Epithelial cell of esophagus (primary cell): ENCODE results near the gene SORL1.

Experiments
- DNase-seq: peaks from one replicate; pipeline ENCODE4 v3.0.0; 2010; ENCODE audit warnings: low read depth
- H3K4me3 ChIP-seq: 2 replicates; pipeline ENCODE4 v1.5.1; 2011; ENCODE audit warnings: mild to moderate bottlenecking, low read length, control low read depth
- CTCF ChIP-seq: IDR thresholded peaks from 2 replicates; pipeline ENCODE4 v1.5.1; 2011; ENCODE audit warnings: low read depth, mild to moderate bottlenecking, low read length, control low read depth, inconsistent platforms; ENCODE audit not compliant: insufficient read depth; ENCODE audit errors: missing control alignments

Gene SORL1

GRCh38 chr11:121419836-121420235 is 32.3 kb upstream of the SORL1 start:
- TF ChIP-seq CTCF: no peak
- DNase-seq: no peak
- no peak overlapping the region for H3K4me3 ChIP-seq

GRCh38 chr11:121420398-121420797 is 31.7 kb upstream of the SORL1 start:
- no peak for TF ChIP-seq CTCF
- DNase-seq: no peak
- H3K4me3 ChIP-seq: no peak overlapping the region

- H3K4me3 ChIP-seq: no peak overlapping the region
- DNase-seq: no peak
- no peak for TF ChIP-seq CTCF
Measured at GRCh38 chr11:121421149-121421901, 30.8 kb upstream of the SORL1 start.

GRCh38 chr11:121422675-121423074 is 29.4 kb upstream of the SORL1 start:
- TF ChIP-seq CTCF: no peak
- no peak for DNase-seq
- no peak overlapping the region for H3K4me3 ChIP-seq

GRCh38 chr11:121425828-121426227 is 26.3 kb upstream of the SORL1 start:
- H3K4me3 ChIP-seq: no peak overlapping the region
- DNase-seq: no peak
- no peak for TF ChIP-seq CTCF

GRCh38 chr11:121426476-121427399 is 25.4 kb upstream of the SORL1 start:
- TF ChIP-seq CTCF: no peak

More at GRCh38 chr11:121426476-121427399, 25.4 kb upstream of the SORL1 start:
- no peak for DNase-seq
- no peak overlapping the region for H3K4me3 ChIP-seq
